ENCODE measurements around the gene GCK. TPM values are rescaled to one million over a fixed set of nuclear protein-coding genes. Genes with fewer than 3 reads are reported as not detected.
"Not testable (repeated sequence)": the region's sequence is repeated elsewhere in the genome, so short reads cannot be mapped to it uniquely, and the experiment has no call there.

The GCK gene
- polyA plus RNA-seq, 1 of the 3 experiments (the other 2 are of a cell fraction) = 1.6 TPM

DNA sequence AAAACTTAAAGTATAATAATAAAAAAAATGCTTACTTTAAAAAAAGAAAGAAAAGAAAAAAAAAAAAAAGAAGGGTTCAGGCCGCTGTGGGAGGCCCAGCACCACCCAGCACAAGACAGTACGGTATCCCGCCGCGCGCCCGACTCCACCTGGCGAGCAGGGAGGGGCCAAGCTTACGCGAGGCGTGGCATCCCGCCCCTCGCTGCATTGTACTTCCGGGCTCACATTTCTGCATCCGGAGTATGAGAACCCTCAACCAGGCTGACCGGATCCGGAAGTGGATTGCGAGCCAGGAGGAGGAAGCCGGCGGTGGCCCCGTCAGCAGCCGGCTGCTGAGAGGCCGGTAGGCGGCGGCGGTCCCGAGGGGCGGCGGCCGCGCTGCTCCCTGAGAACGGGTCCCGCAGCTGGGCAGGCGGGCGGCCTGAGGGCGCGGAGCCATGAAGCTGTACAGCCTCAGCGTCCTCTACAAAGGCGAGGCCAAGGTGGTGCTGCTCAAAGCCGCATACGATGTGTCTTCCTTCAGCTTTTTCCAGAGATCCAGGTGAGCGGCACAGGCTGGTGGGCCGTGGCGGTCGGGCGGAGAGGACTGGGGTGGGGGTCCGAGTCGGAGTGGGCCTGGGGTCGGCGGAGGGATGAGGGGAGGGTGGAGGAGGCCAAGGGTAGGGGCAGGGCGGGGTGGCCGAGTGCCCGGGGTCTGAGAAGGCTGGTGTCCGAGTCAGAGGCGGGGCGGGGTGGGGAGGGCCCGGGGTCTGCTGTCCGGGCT, 11.6 kb upstream of the GCK start, which contains the start of gene YKT6 (continued):
- TF ChIP-seq, protein P1, sequence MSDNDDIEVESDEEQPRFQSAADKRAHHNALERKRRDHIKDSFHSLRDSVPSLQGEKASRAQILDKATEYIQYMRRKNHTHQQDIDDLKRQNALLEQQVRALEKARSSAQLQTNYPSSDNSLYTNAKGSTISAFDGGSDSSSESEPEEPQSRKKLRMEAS (IDR thresholded peaks at IDR 0.05; ENCODE audit: low read depth) = peak; percentile 95
- TF ChIP-seq NFIC (IDR thresholded peaks at IDR 0.05; ENCODE audit: borderline replicate concordance) (no peak), SMC3 (IDR thresholded peaks at IDR 0.05; ENCODE audit: low read depth, low read length) (peak; percentile 28; the same call in 1 of the 2 replicates), ELF1 (IDR thresholded peaks at IDR 0.05) (peak; percentile 98), USF2 (IDR thresholded peaks at IDR 0.05; ENCODE audit: borderline replicate concordance, low read depth, low read length) (no peak), EZH2phosphoT487 (IDR thresholded peaks at IDR 0.05; ENCODE audit: borderline replicate concordance, low read depth) (no peak), RFX5 (IDR thresholded peaks at IDR 0.05; ENCODE audit: low read length) (peak; percentile 62), YY1 (IDR thresholded peaks at IDR 0.05; ENCODE audit: low read depth) (0 out of 2 replicates have a peak, but pooled peaks have one; percentile 32), GABPA (IDR thresholded peaks at IDR 0.05; ENCODE audit: low read depth) (peak; percentile 97), TCF12 (IDR thresholded peaks at IDR 0.05) (peak; percentile 39; the same call in 1 of the 2 replicates)
- TF ChIP-seq, protein P2, sequence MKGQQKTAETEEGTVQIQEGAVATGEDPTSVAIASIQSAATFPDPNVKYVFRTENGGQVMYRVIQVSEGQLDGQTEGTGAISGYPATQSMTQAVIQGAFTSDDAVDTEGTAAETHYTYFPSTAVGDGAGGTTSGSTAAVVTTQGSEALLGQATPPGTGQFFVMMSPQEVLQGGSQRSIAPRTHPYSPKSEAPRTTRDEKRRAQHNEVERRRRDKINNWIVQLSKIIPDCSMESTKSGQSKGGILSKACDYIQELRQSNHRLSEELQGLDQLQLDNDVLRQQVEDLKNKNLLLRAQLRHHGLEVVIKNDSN (IDR thresholded peaks at IDR 0.05; ENCODE audit: borderline replicate concordance, low read depth) = 0 out of 2 replicates have a peak, but pooled peaks have one; percentile 20

GRCh38 chr7:44200163-44200562, 10.9 kb upstream of the GCK start:
- not testable (repeated sequence) for H3K9ac ChIP-seq; H3K9me3 ChIP-seq; DNase-seq; H3K9me2 ChIP-seq; H3K4me2 ChIP-seq; H3K27me3 ChIP-seq (ENCODE audit: insufficient read depth); H3K27ac ChIP-seq (ENCODE audit: low read depth in 2 of 2, low read length in 1 of 2); H3F3A ChIP-seq (replicated peaks; ENCODE audit: insufficient read depth)
- H3K4me3 ChIP-seq (ENCODE audit: low read depth in 2 of 2, low read length in 1 of 2) = 0 out of 4 replicates have a peak overlapping the region, but pooled peaks of 1 of the 2 experiments have one; percentile 99
- 77% methylated on average over 3 of the region's 3 CpGs for WGBS (ENCODE audit: low lambda C conversion rate)
- CTCF ChIA-PET = interaction anchor here (1.1 to 3.2 kb wide), 13 partner anchors 8 to 936 kb away, joined by 3 to 32 read pairs (median 6); partner anchors contain the start of gene POLD2
- H3K79me2 ChIP-seq (ENCODE audit: insufficient read depth) = peaks cover 45% of the 10 kb centered on the region
- peak overlapping the region; percentile 84; the same call in 1 of the 2 replicates for H2AFZ ChIP-seq (ENCODE audit: low read depth)
- H3K4me1 ChIP-seq (ENCODE audit: control insufficient read depth in 1 of 2, insufficient read depth in 2 of 2, low read depth in 1 of 2, low read length in 1 of 2) = peaks cover 5 to 16% of the 10 kb centered on the region in 2 experiments; a peak in 2 of 4 replicates
- H4K20me1 ChIP-seq (ENCODE audit: insufficient read depth) = peaks cover 38% of the 10 kb centered on the region
- POLR2A ChIA-PET = interaction anchor here (0.8 to 1.8 kb wide), 9 partner anchors 13 to 366 kb away, joined by 3 to 8 read pairs (median 4); partner anchors contain the start of genes DBNL, NUDCD3 and POLD2
- peaks cover 20 to 21% of the 10 kb centered on the region in 2 experiments for H3K36me3 ChIP-seq (replicated peaks in 1 of 2; ENCODE audit: control insufficient read depth in 1 of 2, insufficient read depth in 2 of 2, low read length in 1 of 2)

DNA sequence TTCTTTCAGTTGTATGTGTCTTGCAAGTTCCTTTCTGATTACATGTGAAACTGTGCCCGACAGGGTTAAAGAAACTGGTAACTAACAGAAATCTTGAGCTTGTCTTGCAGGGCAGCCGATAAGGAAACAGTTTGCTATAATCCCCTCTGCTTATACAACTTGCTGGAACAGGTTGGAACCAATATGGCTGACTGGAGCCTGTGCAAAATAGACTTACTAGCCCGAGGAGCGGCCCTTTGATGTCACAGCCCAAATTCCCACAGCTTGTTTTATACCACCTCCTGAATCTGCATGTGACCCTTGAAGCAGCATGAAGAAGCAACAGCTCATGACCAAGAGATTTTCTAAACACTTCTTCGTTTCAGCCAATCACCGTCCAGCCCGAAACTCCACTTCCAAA, 8.2 kb upstream of the GCK start:
- CTCF ChIA-PET = interaction anchor here (0.8 to 4.6 kb wide), 26 partner anchors 9 to 177 kb away, joined by 3 to 68 read pairs (median 4); partner anchors contain the start of gene PGAM2
- H3K27ac ChIP-seq (ENCODE audit: low read depth in 2 of 2, low read length in 1 of 2) = no peak overlapping the region
- no peak overlapping the region for H2AFZ ChIP-seq (ENCODE audit: low read depth)
- H3K9ac ChIP-seq = no peak overlapping the region
- peaks cover 8% of the 10 kb centered on the region for H3F3A ChIP-seq (replicated peaks; ENCODE audit: insufficient read depth)
- H3K9me3 ChIP-seq = no peaks in the 10 kb centered on the region
- POLR2A ChIA-PET = interaction anchor here (0.7 to 1.6 kb wide), 2 partner anchors 74 to 129 kb away, joined by 3 to 5 read pairs; partner anchors contain the start of gene POLD2
- H3K36me3 ChIP-seq (replicated peaks in 1 of 2; ENCODE audit: control insufficient read depth in 1 of 2, insufficient read depth in 2 of 2, low read length in 1 of 2) = no peaks in the 10 kb centered on the region
- H4K20me1 ChIP-seq (ENCODE audit: insufficient read depth) = peaks cover 11% of the 10 kb centered on the region
- H3K9me2 ChIP-seq = no peaks in the 10 kb centered on the region
- H3K79me2 ChIP-seq (ENCODE audit: insufficient read depth) = peaks cover 18% of the 10 kb centered on the region
- WGBS (ENCODE audit: low lambda C conversion rate) = 59% methylated on average over 7 of the region's 7 CpGs
- H3K4me3 ChIP-seq (ENCODE audit: low read depth in 2 of 2, low read length in 1 of 2) = no peak overlapping the region
- DNase-seq = no peak
- H3K27me3 ChIP-seq (ENCODE audit: insufficient read depth) = peaks cover 6% of the 10 kb centered on the region; the same call in 1 of the 2 replicates
- no peak overlapping the region for H3K4me2 ChIP-seq
- peaks cover 4 to 8% of the 10 kb centered on the region in 2 experiments; a peak in 2 of 4 replicates for H3K4me1 ChIP-seq (ENCODE audit: control insufficient read depth in 1 of 2, insufficient read depth in 2 of 2, low read depth in 1 of 2, low read length in 1 of 2)
- TF ChIP-seq, protein P3, sequence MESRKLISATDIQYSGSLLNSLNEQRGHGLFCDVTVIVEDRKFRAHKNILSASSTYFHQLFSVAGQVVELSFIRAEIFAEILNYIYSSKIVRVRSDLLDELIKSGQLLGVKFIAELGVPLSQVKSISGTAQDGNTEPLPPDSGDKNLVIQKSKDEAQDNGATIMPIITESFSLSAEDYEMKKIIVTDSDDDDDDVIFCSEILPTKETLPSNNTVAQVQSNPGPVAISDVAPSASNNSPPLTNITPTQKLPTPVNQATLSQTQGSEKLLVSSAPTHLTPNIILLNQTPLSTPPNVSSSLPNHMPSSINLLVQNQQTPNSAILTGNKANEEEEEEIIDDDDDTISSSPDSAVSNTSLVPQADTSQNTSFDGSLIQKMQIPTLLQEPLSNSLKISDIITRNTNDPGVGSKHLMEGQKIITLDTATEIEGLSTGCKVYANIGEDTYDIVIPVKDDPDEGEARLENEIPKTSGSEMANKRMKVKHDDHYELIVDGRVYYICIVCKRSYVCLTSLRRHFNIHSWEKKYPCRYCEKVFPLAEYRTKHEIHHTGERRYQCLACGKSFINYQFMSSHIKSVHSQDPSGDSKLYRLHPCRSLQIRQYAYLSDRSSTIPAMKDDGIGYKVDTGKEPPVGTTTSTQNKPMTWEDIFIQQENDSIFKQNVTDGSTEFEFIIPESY (IDR thresholded peaks at IDR 0.05; ENCODE audit: borderline replicate concordance, low read depth) = no peak
- TF ChIP-seq RXRA (IDR thresholded peaks at IDR 0.05; ENCODE audit: borderline replicate concordance, low read depth) (no peak), NFIC (IDR thresholded peaks at IDR 0.05; ENCODE audit: borderline replicate concordance) (no peak), RCOR1 (IDR thresholded peaks at IDR 0.05; ENCODE audit: low read length) (no peak), GABPA (IDR thresholded peaks at IDR 0.05; ENCODE audit: low read depth) (no peak), EZH2phosphoT487 (IDR thresholded peaks at IDR 0.05; ENCODE audit: borderline replicate concordance, low read depth) (no peak), IRF3 (IDR thresholded peaks at IDR 0.05; ENCODE audit: low read depth, low read length) (no peak)
- TF ChIP-seq, protein P1 (IDR thresholded peaks at IDR 0.05; ENCODE audit: low read depth) = no peak
- TF ChIP-seq, protein P2 (IDR thresholded peaks at IDR 0.05; ENCODE audit: borderline replicate concordance, low read depth) = no peak

Data from SK-N-SH (cell line).